Uterus (tissue), 2 donors: ENCODE results near the gene FNDC10.

Source experiments
- POLR2A ChIP-seq, 2 donors: fragments of 450-650 bp; IDR thresholded peaks; one replicate each; pipeline ENCODE4 v1.6.1; 2016; ENCODE audit warnings: antibody characterized with exemption in 2 of 2, mild to moderate bottlenecking in 1 of 2, moderate library complexity in 1 of 2
- TF ChIP-seq, protein P1 (sequence below), 4 experiments: fragments of 200-600 bp in 2 of 4; fragments of 450-650 bp in 2 of 4; sonication (generic) in 2 of 4; IDR thresholded peaks; one replicate each; pipeline ENCODE4 v1.5.1; 2016 to 2019; ENCODE audit warnings: antibody characterized with exemption in 4 of 4, mild to moderate bottlenecking in 2 of 4, moderate library complexity in 1 of 4

DNA sequence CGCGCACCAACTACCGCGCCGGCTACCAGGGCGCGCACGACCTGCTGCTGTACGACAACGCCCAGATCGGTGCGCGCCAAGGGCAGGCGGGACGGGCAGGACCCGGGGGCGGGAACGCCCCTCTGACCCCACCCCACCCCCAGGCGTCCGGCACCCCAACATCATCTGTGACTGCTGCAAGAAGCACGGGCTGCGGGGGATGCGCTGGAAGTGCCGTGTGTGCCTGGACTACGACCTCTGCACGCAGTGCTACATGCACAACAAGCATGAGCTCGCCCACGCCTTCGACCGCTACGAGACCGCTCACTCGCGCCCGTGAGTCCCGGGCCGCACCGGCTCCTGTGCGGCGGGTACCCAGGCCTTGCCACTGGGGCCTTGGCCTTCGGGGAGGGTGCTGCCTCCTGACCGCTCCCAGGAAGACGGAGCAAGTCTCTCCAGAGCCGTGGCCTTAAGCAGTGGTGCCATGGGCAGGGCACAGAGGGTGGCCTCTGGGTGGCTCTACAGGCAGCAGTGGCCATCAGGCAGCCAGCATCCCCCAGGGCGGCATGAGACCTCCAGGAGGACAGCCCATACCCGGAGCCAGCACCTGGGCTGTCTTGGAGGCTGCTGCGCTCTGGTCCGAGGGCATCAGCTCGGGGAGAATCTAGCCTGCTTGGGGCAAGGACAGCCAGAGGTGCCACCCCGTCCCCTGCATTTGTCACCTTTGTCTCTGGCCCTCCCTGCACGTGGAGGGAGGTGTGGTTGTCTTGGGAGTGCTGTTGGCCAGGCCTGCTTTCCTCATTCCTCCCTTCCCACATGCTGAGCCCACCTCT is 23.9 kb upstream of the FNDC10 start:
- TF ChIP-seq POLR2A (IDR thresholded peaks at IDR 0.05), result no peak
- TF ChIP-seq, protein P1, sequence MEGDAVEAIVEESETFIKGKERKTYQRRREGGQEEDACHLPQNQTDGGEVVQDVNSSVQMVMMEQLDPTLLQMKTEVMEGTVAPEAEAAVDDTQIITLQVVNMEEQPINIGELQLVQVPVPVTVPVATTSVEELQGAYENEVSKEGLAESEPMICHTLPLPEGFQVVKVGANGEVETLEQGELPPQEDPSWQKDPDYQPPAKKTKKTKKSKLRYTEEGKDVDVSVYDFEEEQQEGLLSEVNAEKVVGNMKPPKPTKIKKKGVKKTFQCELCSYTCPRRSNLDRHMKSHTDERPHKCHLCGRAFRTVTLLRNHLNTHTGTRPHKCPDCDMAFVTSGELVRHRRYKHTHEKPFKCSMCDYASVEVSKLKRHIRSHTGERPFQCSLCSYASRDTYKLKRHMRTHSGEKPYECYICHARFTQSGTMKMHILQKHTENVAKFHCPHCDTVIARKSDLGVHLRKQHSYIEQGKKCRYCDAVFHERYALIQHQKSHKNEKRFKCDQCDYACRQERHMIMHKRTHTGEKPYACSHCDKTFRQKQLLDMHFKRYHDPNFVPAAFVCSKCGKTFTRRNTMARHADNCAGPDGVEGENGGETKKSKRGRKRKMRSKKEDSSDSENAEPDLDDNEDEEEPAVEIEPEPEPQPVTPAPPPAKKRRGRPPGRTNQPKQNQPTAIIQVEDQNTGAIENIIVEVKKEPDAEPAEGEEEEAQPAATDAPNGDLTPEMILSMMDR (IDR thresholded peaks at IDR 0.05), result no peak
